A673 (cell line): ENCODE results near the gene TTC39A. TPM values are rescaled to one million over a fixed set of nuclear protein-coding genes. Genes with fewer than 3 reads are reported as not detected.

Source experiments
- BruUV-seq: library from RNA; stranded (reverse); fragments of 400-500 nt; replicated peaks from 2 replicates; lab custom pipeline; 2021; lab: Mats Ljungman, UMichigan
- CTCF ChIA-PET: fragments of 300-600 bp; sonication (Branson Sonifier 250); formaldehyde crosslinking; loops from one replicate; lab custom pipeline; 2022; ENCODE audit warnings: antibody characterized with exemption; lab: Charles Lee
- POLR2A ChIA-PET: fragments of 300-600 bp; sonication (Branson Sonifier 250); formaldehyde crosslinking; loops from one replicate; lab custom pipeline; 2022; ENCODE audit warnings: antibody characterized with exemption; ENCODE audit not compliant: low non-redundant PET; lab: Charles Lee
- DNase-seq: peaks from one replicate; pipeline ENCODE4 v3.0.0-alpha.2; 2015; ENCODE audit warnings: low spot score
- H3K27ac ChIP-seq: fragments of 200-600 bp; sonication (generic); 2 replicates; pipeline ENCODE4 v1.5.1; 2016; ENCODE audit warnings: mixed run types, low read depth, mild to moderate bottlenecking, mixed read lengths, antibody characterized with exemption, low read length; ENCODE audit not compliant: poor library complexity, severe bottlenecking
- H3K27me3 ChIP-seq: fragments of 200-600 bp; sonication (generic); replicated peaks from 2 replicates; pipeline ENCODE4 v1.6.1; 2017; ENCODE audit warnings: mixed run types, low read depth, mild to moderate bottlenecking, mixed read lengths, antibody characterized with exemption, low read length; ENCODE audit not compliant: insufficient read depth, poor library complexity
- H3K36me3 ChIP-seq: fragments of 200-600 bp; sonication (generic); 2 replicates; pipeline ENCODE4 v1.6.1; 2016; ENCODE audit warnings: mixed run types, mild to moderate bottlenecking, mixed read lengths, antibody characterized with exemption, low read length; ENCODE audit not compliant: insufficient read depth, poor library complexity, severe bottlenecking
- H3K4me1 ChIP-seq: fragments of 200-600 bp; sonication (generic); 2 replicates; pipeline ENCODE4 v1.6.1; 2017; ENCODE audit warnings: mixed run types, mild to moderate bottlenecking, mixed read lengths, antibody characterized with exemption, low read length; ENCODE audit not compliant: insufficient read depth, poor library complexity, severe bottlenecking
- H3K4me3 ChIP-seq: fragments of 200-600 bp; sonication (generic); 2 replicates; pipeline ENCODE4 v1.5.1; 2016; ENCODE audit warnings: low read depth, mixed run types, mild to moderate bottlenecking, mixed read lengths, low read length; ENCODE audit not compliant: poor library complexity, severe bottlenecking
- H3K9me3 ChIP-seq: fragments of 200-600 bp; sonication (generic); 2 replicates; pipeline ENCODE4 v1.6.1; 2016; ENCODE audit warnings: mixed run types, low read depth, mild to moderate bottlenecking, mixed read lengths, antibody characterized with exemption, low read length; ENCODE audit not compliant: poor library complexity, severe bottlenecking
- EZH2 ChIP-seq: fragments of 200-600 bp; sonication (generic); IDR thresholded peaks from 2 replicates; pipeline ENCODE4 v1.6.1; 2017; ENCODE audit warnings: borderline replicate concordance, low read depth, mild to moderate bottlenecking, mixed read lengths, antibody characterized with exemption, low read length; ENCODE audit not compliant: poor library complexity, severe bottlenecking
- intact Hi-C: fragments of 100-400 bp; cut with micrococcal nuclease; formaldehyde crosslinking; loops from one replicate; pipeline ENCODE4 v1.10.0; 2022; ENCODE audit not compliant: unreplicated experiment
- total RNA-seq: library from RNA; stranded (reverse); gene quantifications from 2 replicates; pipeline ENCODE4 v1.2.3, GENCODE V29; 2021
- TF ChIP-seq, protein P1 (sequence below): fragments of 300-800, 200-600 bp; sonication (generic); conservative IDR thresholded peaks from 2 replicates; pipeline ENCODE4 v1.5.1; 2017; ENCODE audit warnings: low read depth, mild to moderate bottlenecking, antibody characterized with exemption, low read length, moderate library complexity, mixed read lengths

The TTC39A gene
- total RNA-seq, 1 experiment from 2014 or later, result 3.1 TPM

DNA sequence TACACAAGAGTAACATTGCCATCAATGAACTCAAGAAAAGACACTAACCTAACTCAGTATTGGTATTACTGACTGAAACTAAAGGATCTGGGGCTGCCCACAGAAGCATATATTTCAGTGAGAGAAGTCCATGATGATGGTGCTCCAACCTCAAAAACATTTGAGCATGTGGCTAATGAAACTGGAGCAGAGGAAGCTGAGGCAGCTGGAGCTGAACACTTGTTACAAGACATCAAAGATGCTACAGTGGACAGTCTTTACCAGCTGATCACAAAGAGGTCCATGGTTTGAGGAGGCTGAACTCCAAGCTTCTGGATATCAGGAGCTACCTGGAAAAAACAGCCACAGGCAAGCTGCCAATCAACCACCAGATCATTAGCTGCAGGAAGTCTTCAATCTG is 42.2 kb upstream of the TTC39A start:
- ChIA-PET CTCF (no interaction called here), POLR2A (no interaction called here)
- no peaks in the 10 kb centered on the region for H3K27me3 ChIP-seq
- no peaks in the 10 kb centered on the region for H3K4me1 ChIP-seq
- H3K9me3 ChIP-seq, result no peaks in the 10 kb centered on the region
- BruUV-seq, result no TSS peak
- intact Hi-C loops, result no loop called here
- no peak overlapping the region for H3K27ac ChIP-seq
- TF ChIP-seq EZH2, result no peak
- TF ChIP-seq, protein P1, sequence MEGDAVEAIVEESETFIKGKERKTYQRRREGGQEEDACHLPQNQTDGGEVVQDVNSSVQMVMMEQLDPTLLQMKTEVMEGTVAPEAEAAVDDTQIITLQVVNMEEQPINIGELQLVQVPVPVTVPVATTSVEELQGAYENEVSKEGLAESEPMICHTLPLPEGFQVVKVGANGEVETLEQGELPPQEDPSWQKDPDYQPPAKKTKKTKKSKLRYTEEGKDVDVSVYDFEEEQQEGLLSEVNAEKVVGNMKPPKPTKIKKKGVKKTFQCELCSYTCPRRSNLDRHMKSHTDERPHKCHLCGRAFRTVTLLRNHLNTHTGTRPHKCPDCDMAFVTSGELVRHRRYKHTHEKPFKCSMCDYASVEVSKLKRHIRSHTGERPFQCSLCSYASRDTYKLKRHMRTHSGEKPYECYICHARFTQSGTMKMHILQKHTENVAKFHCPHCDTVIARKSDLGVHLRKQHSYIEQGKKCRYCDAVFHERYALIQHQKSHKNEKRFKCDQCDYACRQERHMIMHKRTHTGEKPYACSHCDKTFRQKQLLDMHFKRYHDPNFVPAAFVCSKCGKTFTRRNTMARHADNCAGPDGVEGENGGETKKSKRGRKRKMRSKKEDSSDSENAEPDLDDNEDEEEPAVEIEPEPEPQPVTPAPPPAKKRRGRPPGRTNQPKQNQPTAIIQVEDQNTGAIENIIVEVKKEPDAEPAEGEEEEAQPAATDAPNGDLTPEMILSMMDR, result no peak
- no peak overlapping the region for H3K4me3 ChIP-seq
- no peak for DNase-seq
- H3K36me3 ChIP-seq, result no peaks in the 10 kb centered on the region

DNA sequence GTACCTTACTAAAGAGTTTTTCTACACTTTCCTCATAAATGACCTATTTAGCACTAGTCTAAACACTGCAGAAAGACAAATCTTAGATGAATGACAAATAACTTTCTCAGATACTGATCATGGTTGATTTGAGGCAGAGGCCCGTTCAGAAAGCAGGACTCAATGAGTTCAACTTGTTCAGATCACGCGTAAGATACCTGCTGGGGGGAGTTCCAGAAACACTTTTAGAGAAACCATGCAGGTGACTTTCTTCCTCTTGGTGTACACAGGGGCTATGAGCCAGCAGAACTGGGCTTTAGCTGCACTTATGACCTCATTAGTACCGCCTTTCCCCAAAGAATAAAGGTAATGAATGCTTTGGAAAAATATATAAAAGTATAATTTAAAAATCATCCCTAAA is 38.8 kb upstream of the TTC39A start:
- Histone ChIP-seq H3K27ac (no peak overlapping the region), H3K27me3 (no peaks in the 10 kb centered on the region), H3K36me3 (no peaks in the 10 kb centered on the region), H3K4me1 (no peaks in the 10 kb centered on the region), H3K9me3 (no peaks in the 10 kb centered on the region), H3K4me3 (no peak overlapping the region)
- no peak for DNase-seq
- POLR2A ChIA-PET, result no interaction called here
- no peak for TF ChIP-seq EZH2
- TF ChIP-seq, protein P1, result no peak
- intact Hi-C loops, result no loop called here
- CTCF ChIA-PET, result no interaction called here
- BruUV-seq, result no TSS peak

DNA sequence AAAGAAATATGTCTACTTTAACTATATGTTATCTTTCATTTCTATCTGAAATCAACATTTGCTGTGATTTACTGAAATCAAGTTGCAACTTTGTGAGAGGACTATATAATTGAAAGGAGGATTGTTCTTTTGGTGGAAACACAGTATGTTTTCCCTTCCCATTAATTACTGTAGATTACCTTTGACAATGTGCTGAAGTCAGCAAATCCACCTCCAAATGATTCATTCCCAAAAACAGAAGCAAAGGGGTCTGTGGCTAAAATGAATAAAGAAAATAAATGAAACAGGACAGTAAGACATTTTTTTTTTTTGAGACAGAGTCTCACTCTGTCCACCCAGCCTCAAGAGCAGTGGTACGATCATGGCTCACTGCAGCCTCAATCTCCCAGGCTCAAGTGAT is 35.4 kb upstream of the TTC39A start:
- Histone ChIP-seq H3K4me1 (no peaks in the 10 kb centered on the region), H3K4me3 (no peak overlapping the region), H3K36me3 (peaks cover 3% of the 10 kb centered on the region), H3K9me3 (no peaks in the 10 kb centered on the region), H3K27me3 (no peaks in the 10 kb centered on the region), H3K27ac (no peak overlapping the region)
- TF ChIP-seq EZH2, result no peak
- TF ChIP-seq, protein P1, result no peak
- DNase-seq, result no peak
- no TSS peak for BruUV-seq
- ChIA-PET CTCF (no interaction called here), POLR2A (no interaction called here)
- intact Hi-C loops, result no loop called here
